ENCODE measurements around the gene DNAJC5G.
"Not testable (repeated sequence)": the region's sequence is repeated elsewhere in the genome, so short reads cannot be mapped to it uniquely, and the experiment has no call there.

GRCh38 chr2:27268296-27268695, 6.9 kb upstream of the DNAJC5G start:
- not testable (repeated sequence) for TF ChIP-seq EZH2phosphoT487 (IDR thresholded peaks at IDR 0.05; ENCODE audit: insufficient read depth, low read depth); EZH2 (IDR thresholded peaks at IDR 0.05; ENCODE audit: insufficient read depth, poor library complexity, severe bottlenecking)

Data from GM23248 (cell line).